Measurements from ENCODE around the gene SEZ6L2.
"Not testable (repeated sequence)": the region's sequence is repeated elsewhere in the genome, so short reads cannot be mapped to it uniquely, and the experiment has no call there.

Gene SEZ6L2

DNA sequence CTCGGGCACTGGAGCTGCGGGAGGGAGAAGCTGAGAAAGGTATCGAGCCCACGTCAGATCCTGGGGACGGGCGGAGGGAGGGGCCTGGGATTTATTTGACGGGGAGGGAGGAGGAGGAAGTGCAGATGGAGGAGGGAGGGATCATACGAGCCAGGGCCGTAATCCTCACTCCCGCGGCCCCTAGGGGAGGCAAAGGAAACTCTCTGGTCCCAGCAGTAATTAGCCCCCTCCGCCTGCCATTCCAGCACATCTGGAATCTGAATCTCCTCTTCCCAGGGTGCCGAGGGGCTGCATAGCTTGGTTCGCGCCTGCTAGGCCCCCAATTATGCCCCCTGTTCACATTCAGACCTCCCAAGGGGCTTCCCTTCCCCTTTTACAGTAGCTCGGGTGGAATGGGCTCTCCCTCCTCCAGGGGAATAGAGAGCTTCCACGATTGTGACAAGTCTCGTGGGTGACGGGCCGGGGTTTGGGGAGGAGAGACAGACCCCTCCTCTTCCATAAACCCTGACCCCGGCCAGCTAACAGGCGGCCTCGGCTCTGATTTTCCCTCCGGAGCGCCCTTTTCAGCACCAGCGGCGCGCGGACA, at the start of gene SEZ6L2:
Gene SEZ6L2 (minus strand): TSS at position 35 of the 586 bp plus-strand sequence. CDS start 531 bp downstream, outside the sequence.
- peak; percentile 96 for DNase-seq

GRCh38 chr16:29947897-29948296, 48.5 kb upstream of the SEZ6L2 start:
- no peak for DNase-seq

- DNase-seq = peak; percentile 99
Observed at GRCh38 chr16:29943846-29944799, 44.8 kb upstream of the SEZ6L2 start.

- DNase-seq = no peak
Observed at GRCh38 chr16:29940656-29941055, 41.3 kb upstream of the SEZ6L2 start.

DNA sequence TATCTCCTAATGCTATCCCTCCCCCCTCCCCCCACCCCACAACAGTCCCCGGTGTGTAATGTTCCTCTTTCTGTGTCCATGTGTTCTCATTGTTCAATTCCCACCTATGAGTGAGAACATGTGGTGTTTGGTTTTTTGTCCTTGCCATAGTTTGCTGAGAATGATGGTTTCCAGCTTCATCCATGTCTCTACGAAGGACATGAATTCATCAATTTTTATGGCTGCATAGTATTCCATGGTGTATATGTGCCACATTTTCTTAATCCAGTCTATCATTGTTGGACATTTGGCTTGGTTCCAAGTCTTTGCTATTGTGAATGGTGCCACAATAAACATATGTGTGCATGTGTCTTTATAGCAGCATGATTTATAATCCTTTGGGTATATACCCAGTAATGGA, 32.4 kb upstream of the SEZ6L2 start:
- DNase-seq = not testable (repeated sequence)

GRCh38 chr16:29927070-29927905, 27.9 kb upstream of the SEZ6L2 start:
- DNase-seq = no peak

DNA sequence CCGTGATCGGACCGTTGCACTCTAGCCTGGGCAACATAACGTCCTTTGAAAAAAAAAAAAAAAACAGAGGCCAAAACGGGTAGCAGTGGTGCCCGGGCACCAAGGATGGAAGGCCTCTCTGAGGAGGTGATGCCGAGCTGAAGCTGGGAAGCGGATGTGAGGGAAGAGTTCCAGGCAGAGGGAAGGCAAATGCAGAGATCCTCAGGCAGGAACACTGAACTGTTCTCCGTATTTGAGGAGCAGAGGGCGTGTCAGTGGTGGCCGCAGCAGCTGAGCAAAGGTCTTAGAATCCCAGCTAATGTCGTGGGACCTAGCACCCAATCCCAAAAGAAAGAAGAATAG, 27.3 kb upstream of the SEZ6L2 start:
- peak; percentile 59 for DNase-seq

DNA sequence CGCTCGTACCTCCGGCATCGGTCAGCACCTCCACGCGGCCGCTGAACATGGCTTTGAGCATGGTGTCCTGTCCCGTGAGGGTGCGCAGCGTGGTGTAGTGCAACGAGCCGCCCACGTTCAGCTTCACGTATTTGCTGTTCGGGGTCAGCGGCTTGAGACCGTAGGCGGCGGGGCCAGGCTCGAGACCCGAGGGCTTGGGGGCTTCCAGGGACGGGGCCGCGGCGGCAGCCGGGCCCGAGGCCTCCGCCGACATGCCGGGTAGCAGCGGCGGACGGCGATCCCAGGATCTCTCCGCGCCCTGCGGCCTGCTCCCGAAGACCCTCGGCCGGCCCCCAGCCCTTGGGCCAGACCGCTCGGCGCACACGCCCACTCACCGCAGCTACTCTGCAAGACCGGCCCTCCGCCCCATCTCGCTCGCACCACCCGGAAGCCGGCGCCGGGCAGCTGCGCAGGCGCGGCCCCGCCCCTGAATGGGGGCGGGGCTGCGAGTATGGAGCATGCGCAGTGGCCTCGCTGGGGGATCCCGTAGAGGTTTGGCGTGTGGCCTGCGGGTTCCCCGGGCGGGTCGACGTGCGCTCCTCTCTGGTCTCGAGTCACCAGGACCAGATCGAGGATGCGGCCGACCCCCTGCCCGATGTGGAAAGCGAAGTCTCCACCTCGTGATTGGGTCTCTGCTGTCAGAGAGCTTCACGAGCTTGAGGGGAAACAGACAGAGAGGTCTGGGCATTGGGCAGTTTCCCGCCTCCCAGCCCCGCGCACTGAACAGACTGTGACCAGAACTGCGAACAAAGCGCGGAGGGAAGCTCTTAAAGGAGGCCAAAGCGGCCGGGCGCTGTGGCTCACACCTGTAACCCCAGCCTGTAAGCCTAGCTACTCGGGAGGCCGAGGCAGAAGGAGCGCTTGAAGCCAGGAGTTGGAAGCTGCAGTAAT, 26.7 kb upstream of the SEZ6L2 start, which contains the start of gene KCTD13:
Gene KCTD13 (minus strand): TSS at position 446 of the 930 bp plus-strand sequence. CDS start 193 bp downstream, at position 253.
- peak; percentile 96 for DNase-seq

DNA sequence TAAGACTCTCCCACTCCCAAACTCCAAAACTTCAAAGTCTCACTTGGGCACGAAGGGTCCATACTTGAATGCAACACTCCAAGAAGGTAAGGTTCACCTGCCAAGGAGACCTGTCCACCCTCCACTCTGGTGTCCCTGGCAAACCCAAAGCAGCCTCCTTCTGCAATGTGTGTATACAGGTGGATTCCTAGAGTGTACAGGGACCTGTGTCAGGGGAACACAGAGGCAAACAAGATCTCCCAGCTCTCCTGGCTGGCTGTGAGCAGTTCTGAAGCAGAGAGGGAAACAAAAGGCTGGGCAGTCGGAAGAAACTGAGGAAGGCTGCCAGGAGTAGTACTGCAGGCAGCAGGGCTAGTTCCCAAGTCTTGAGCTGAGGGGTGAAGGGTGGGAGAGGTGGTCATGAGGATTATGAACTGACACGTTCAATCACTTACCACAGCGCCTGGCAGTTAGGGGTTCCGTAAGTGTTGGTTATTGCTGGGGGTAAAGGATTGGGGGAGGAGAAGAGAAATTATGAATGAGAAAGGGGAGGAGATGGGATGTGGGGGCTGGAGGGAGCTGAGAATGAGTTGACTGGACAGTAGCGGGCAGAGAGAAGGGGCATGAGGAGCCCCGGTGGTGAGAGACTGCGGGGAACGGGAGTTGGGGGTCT, 25.9 kb upstream of the SEZ6L2 start:
- peak; percentile 55 for DNase-seq

DNA sequence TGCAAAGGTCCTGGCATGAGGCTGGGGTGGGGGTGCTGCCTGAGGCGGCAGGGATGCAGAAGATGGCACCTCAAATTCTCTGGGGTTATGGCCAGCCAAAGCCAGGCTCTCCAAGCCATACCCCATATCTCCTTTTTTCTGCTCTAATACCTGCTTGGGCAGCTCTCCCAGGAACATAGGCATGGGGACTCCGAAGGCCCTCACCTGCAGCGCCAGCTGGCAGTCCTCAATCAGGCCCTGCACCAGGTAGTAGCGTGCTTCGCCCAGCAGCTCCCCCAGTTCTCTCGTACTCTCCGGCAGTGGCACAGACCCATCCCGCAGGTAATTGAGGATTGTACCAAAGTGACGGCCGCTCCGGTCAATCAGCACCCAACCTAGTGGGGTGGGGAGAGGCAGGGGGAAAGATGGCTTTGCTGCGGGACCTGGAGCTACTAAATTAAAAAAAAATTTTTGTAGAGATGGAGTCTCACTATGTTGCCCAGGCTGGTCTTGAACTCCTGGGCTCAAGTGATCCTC, 23.7 kb upstream of the SEZ6L2 start:
- no peak for DNase-seq

DNA sequence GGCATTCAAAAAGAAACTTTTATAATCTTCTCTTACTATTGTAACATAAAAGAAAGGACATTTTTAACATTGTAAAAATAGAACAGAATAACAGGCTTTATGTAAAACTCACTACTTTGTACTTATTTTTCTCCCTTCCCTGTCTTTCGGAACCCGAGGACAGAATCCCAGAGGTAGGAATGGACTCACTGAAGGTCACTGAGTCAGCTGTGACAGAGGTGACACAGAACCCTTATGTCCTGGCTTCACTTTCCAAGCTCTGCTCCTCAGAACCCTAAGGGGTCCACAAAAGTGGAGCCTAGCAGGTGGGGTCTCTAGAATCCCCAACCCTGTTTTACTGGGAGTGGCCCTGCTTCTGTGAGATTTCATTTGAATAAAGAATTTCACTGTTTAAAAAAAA, 23.0 kb upstream of the SEZ6L2 start:
- no peak for DNase-seq

DNA sequence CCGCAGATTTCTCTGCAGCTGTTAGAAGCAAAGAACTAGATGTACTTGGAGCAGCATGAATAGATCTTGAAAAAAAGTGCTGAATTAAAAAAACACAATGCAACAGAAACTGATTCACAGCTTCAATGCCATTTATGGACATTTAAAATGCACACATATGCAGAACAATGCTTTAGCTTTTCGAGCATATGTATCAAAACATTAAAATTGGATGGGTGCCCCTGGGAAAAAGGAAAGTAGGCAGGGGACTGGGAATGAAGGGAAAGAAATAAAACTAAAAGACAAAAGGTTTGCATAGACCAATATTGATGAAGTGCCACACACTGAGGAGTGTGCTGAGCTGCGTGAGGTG, 21.7 kb upstream of the SEZ6L2 start:
- DNase-seq = no peak

GRCh38 chr16:29920288-29921033, 21.1 kb upstream of the SEZ6L2 start:
- no peak for DNase-seq

- DNase-seq = no peak
Observed at GRCh38 chr16:29916979-29917378, 17.6 kb upstream of the SEZ6L2 start.

- no peak for DNase-seq
Observed at GRCh38 chr16:29915590-29916247, 16.4 kb upstream of the SEZ6L2 start.

DNA sequence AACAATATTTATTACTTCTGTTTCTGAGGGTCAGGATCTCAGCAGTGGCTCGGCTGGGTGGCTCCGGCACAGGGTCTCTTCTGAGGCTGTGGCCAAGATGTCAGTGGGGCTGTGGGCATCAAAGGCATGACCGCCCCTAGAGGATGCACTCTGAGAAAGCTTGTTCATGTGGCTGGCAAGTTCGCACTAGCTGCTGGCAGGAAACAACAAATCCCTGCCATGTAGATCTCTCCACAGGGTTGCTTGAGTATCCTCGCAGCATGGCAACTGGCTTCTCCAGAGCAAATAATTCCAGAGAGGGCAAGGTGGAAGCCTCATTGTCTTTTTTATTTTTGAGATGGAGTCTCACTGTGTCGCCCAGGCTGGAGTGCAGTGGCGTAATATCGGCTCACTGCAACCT, 14.2 kb upstream of the SEZ6L2 start:
- DNase-seq = no peak

GRCh38 chr16:29912087-29912486, 12.7 kb upstream of the SEZ6L2 start:
- no peak for DNase-seq

DNA sequence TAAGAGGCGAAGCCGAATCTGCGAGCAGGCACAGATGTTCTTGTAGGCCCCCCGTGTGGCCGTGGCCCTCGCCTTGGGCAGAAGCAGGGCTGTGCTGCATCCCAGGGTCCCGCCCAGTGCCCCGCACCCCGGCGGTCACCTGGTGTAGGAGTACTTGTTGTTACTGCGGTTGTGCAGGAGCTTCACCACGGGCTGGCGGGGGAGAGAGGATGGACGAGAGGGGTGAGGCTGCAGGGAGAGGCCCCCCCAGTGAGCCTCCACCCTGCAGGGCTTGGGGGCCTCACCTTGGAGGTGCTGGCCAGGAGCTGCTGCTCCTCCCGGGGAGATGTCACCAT, 12.3 kb upstream of the SEZ6L2 start:
- no peak for DNase-seq

GRCh38 chr16:29910819-29911675, 11.7 kb upstream of the SEZ6L2 start:
- DNase-seq = no peak
